NCI-H1694 (cell line): Measurements from ENCODE around the gene SMAD9.

Source experiments
- DNase-seq: peaks from one replicate; lab custom pipeline; 2025; lab: John Stamatoyannopoulos, UW

SMAD9 gene

DNA sequence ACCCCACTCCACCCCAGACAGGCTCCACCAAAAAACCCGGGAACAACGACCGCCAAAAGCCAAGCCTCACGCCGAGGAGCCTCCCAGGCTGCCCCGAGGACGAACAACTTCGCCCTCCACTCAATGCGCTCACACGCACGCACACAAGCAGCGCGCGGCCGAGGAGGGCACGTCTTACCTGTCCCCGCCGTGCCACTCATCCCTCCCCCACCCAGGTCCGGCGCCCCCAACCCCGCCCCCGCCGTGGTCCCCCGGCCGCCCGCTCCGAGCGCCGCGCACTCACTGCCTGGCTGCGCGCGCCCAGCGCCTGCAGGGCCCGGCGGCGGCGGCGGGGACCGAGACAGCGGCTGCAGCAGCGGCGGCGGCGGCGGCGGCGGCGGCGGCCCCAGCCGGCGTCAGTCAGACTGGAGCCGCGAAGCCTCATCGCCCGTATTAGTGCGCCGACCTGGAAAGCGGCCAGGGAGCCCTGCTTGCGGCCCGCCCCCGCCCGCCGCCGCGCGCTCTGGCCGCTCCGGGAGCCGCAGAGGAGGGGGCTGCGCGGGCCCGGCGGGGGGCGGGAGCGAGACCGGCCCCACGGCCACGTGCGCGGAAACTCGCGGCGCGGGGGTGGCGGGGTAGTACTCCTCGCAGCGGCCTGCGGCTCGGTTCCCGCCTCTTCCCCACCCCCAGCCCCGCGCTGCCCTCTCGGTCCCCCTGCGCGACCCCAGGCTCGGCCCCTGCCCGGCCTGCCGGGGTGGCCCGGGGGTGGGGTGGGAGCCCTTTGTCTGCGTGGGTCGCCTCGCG, at the start of gene SMAD9:
TSS of gene SMAD9 (minus strand) at position 406 of the 783 bp plus-strand sequence. CDS start 40,549 bp downstream, outside the sequence.
- DNase-seq: peak; percentile 37

DNA sequence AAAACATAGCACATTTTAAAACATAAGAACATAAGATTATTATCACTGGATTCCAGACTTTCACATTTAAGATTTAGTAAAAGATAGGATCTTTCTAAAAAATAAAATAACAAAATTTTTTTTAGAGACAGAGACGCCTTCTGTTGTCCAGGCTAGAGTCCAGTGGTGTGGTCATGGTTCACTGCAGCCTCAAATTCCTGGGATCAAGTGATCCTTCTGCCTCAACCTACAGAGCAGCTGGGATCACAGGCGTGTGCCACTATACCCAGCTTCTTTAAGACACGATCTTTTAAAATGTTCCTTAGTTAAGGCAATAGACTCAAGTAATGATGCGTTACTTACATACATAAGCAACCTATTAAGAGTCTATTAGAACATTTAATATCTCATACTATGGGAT, 46.4 kb upstream of the SMAD9 start:
- no peak for DNase-seq

DNA sequence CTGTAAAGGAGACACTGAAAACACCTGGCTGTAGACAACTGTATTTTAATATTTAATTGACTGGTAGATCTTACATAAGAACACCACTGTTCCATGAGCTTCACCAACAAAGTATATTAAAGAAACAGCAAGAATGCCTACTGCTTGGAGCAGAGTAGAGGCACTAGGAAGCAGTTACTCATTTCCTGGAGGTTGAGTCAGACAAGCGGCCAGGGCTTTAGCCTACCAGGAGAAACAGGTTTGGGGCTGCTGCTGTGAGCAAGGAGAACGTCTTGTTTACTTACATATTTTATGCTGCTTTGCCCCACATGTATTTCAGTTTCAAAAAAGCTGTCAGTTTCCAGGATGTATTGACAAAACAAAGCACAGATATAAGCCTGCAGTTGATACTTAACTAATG, 45.7 kb upstream of the SMAD9 start:
- no peak for DNase-seq

DNA sequence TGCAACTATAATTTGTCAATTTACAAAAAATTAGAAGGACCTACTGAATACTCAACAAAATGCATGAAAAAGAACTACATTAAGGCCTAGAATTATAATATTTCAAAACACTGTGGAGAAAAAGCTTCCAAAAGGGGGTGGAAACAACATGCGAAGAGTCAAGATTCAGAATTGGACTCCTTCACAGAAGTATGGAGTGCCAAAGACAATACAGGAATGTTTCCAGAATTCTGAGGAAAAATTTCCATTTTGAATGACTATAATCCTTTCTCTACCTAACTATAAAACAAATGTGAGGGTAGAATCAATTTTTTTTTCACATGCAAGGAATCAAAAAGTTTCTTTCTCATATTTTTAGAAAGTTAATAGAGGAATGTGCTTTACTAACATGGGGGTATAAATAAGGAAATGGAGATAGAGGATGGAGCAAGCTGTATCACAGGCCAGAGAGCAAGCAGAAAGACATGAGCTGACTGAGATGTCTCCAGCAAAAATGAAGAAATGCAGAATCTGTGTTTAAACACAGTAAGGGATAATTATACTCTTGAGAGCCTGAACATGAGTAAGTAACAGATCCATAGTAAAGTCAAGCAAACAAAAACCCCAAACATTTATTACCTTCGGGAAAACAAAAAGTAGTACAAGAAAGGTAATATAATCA, 39.5 kb upstream of the SMAD9 start:
- no peak for DNase-seq

DNA sequence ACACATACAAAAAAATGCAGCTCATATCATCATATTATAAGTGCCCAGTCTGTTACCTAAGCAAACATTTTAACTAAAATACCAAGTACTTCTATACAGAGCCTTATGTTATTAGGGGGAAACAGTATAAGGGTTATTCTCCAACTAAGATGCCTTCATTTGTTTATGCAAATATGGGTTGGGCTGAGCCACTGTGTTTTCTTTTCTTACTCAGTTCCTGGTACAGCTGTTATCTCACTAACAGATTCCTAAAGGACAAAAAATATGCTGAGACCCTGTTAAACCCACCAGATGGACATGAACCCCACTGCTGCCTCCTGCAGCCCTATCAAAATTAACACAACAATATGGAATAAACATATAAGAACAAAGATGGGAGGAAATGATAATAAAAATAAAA, 34.5 kb upstream of the SMAD9 start:
- no peak for DNase-seq

DNA sequence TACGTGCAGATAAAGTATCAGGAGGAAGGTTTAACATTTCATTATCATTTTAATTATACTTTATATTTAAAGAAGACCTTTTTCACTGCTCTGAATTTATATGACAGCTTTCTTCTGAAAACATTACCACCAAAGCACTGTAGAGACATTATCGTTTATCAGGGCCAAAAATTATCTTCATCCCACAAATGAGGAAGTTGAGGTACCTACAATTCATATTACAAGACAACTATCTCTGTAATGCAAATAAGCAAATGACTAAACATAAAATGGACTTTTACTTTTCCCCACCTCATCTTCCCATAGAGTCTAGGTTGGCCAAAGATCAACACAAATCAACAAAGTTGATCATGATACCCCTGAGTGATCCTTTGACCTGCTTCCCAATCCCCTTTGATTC, 30.9 kb upstream of the SMAD9 start:
- no peak for DNase-seq

DNA sequence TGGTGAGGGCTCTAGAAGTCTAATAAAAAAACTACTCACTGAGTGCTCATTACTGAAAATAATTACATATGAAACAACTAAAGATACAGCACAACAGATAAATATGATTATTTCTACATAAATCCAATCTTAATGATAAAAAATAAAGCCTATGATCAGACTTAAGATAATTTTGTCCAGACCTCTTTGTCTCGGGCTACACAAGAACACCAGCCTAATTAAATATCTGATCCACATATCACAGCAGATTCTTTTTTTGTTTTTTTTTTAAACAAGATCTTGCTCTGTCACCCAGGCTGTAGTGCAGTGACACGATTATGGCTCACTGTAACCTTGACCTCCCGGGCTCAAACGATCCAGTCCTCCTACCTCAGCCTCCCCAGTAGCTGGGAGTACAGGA, 30.3 kb upstream of the SMAD9 start:
- DNase-seq: no peak

DNA sequence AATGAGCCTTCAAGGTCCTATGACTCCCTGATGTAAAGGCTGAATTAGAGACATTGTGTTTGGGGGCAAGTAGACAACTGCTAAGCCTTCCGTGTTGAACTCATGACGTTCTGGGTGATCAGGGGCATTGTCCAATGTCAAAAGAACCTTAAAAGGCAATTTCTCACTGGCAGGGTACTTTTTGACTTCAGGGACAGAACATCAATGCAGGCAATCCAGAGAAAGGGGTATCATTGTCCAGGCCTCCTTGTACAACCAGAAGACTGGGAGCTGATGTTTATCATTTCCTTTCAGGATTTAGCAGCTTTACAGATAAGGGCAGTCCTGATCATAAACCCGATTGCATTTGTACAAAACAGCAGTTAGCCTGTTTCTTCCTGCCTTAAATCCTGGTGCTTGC, 25.0 kb upstream of the SMAD9 start:
- no peak for DNase-seq

DNA sequence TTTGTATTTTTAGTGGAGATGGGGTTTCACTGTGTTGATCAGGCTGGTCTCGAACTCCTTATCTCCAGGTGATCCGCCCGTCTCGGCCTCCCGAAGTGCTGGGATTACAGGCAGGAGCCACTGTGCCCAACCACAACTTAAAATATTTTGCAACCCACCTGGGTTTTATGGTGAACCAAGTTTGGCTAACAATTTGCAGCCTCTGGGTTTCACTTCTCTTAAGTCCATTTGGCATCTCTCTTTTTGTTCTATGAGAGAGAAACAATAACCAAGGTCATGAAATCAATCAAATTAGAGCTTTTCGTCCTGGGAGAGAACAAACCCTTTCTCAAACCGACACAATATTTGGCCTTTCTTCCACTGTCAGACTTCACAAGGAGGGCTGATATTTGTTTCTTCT, 5.6 kb upstream of the SMAD9 start:
- no peak for DNase-seq

DNA sequence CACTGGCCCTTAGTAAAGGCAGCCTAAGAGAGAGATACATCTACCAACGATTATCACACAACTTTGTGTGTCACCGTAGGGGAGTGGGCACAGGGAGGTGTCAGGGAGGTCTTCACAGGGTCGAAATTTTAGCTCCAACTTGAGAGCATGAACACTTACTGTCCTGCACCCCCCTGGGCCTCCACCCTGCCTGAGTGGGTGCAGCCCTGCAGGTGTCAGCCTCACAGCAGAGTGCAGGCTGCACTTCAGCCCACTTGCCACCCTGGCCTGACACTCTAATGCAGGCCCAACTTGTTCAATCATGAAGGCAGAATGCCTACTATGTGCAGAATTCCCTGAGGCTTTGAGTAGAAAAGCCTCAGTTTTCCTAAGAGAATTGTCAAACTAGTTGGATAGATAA, 4.0 kb upstream of the SMAD9 start:
- no peak for DNase-seq

DNA sequence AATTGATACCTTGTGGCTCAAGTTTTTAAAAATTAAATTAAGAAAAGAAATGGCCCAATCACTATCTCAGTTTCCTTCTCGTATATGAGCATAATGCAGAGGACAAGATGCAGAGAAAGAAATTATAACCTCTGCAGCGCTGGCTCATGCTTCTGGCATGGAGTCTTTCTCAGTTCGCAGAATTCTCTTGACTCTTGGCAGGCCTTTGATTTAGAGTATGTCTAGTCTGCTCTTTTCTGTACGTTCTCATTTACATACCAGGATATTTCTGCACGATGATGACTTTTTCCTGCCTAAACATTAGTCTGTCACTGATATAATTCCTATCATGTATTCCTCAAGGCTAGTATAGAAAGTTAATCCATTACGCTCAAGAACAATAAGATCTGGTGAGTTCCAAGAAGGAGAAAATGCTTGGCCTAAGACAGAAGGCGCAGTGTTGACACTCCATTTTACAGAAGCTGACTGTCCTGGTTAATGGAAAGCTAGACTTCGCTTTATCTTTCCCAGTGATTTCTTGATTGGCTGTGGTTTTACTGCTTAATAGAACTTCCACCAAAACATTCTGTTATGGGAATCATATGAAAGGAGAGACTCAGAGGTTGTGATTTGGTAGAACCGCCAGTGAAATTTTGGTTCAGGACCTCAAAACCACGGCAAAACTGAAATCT, 1.7 kb upstream of the SMAD9 start:
- DNase-seq: no peak

DNA sequence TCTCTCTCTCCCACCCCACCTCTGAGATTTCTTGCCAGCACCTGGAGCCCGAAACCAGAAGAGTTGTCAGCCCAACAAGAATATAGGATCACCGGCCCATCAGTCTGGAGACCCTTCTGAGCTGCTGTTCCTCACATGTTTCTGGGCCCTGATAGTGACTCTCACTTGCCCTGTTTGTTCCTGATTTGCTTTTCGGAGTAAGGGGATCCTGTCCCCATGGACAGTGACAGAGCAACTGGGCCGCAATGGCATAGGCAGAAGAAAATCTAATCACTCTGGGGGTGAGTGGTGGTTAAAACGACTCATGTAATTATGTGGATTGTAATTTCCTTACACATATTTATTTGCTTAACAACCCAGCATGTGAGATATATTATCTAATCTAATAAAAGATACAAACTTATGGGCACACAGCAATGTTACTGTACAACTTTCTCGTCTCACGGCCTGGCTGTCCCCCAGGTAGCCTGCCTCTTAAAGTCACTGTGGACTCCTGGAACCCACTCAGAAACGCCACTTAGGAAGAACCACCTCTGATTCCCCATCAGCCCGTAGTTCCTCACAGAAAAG, 663 bp upstream of the SMAD9 start:
- DNase-seq: no peak

DNA sequence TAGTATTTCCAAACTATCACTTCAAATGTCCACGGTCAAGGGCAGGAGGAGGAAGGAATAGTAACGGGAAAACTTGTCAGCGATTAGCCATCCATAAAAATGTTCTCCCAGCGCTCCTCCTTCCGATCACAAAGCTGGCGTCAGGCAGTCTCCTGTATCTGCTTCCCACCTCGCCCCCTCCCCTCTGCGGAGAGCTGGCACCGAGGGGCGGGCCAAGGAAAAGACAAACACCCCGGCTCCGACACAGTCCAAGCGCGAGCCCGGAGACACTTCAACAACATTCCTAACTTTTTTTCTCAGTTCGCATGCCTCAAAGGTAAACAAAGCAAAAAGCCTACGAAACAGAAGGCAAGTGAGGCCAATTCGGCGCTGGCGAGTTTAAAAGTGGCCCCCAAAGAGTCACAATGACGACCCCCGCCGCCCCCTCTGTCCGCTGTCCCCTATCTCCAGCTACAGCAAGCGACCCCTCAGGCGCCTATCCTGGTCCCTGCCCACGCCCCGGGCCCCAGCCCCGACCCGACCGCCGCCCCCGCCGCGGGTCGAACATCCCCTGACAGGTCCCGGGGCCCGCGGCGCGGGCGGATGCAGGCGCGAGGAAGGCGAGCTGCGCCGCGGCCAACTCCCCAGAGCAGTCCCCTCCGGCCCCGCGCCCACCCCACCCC, 736 bp downstream of the SMAD9 start:
- DNase-seq: peak; percentile 54

DNA sequence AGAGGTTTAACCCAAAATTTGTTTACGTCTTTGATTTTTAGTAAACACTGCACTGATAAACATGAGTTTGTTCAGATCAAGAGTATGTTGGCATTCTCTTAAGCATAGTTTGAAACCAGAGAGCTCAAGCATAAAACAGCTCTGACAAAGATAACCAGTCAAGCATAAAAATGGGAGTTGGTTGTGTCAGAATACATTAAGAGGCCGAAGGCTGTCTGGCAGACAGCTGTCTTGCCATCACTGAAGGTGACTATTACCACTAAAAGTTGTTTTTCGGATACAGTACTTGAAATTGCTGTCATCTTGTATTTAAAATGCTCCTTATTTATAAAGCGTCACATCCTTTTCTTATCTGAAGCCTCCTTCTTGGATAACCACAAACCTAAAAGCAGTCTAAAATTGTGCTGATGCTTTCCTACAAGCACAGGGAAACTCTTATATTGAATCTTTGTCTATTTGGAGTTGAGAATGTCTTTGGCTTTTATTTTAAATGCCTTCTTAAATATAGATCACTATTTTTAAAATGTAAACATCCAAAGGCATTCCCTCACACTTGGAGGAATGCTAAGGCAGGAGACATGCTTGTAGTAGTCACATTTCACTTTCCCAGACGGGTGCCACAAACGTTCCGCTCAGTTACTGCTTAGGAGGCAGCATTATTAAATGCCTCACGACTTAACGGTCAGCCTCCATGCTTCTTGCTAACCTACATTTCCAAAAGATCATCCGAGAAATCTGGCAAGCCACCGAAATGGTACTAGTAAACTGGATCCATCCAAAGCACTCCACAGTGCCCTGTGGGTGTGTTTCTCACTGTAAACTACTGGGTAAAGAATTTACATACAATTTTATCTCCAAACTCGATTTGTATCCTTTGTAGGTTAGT, 1.5 kb downstream of the SMAD9 start:
- DNase-seq: peak; percentile 2

DNA sequence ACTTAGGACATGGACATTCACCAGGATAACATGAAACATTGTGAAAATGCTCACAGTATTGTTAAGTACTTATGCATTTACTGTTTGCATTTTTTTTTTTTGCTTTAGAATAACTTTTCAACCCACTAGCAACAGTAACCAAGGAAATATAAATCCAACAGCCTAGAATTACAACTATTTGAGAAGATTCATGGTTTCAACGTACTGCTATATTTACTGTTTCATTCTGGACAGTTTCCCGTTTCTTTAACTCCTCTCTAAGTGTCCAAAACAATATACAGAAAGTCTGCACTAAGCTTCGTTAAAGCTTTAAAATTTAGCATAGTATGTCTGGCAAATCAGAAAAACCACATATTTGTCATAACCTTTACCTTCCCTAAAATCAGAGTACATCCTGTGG, 2.7 kb downstream of the SMAD9 start:
- no peak for DNase-seq

DNA sequence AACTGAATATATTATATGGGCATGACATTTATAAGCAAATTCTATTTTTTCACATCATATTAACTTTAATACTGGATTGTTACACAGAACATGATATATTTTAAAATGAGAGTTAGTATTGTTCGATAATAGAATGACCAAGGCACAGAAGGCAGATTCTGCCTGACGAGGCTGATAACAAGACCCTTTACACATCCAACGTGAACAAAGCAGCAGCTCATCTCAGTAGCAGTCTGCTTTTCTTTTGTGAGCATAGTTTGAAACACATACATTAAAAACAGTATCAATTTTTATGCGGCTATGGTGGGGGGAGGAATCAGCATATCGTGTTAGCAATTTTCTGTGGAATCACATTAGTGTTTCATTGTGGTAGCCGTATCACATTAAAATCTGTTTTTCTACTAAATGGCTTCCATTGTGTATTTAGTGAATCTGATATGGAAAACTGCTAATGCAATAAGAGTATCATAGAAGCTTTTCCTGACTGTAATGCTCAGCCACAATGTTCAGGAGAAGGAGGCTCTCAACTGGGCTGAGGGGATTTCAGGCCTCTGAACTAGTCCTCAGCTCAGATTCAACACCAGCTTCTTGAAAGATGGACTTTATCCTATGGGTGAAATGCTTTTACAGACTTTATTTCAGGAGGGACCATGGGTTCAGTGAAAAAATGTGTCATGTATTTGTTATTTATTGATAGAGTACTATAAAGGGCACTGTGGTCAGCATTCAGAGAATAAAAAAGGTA, 4.0 kb downstream of the SMAD9 start:
- no peak for DNase-seq

DNA sequence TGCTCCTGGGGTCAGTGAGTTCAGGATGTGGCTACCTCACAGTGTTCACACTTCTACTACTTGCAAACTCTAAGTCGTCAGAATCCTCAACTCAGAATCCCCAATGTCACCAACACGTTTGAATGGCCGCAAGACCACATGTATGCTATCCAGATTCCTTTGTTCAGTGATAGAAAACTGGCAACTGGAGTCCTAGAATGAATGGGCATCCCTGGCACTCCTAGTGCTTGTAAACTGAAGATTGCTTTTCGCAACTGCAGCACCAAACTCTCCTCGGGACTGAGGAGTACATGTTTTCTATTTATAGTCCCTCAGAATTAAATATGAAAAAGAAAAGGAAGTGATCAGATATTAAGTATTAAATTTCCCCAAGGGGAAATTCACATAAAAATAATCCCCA, 4.9 kb downstream of the SMAD9 start:
- no peak for DNase-seq

DNA sequence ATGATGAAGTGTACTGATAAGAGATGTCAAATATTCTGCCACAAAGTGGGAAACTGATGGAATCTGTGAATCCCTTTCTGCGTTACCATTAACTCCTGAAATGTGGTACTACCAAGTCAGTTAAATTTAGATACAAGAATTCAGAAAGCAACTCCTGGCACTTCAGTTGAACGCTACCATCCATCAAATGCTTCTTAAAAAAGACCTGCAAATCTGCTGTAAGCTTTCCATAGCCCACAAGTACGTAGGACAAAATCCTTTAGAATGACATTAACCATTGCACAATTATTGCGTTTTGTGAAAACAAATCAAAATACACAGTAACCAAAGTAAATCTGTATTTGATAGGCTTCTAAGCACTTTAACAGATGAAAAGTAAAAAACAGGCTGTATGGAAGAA, 5.4 kb downstream of the SMAD9 start:
- no peak for DNase-seq

DNA sequence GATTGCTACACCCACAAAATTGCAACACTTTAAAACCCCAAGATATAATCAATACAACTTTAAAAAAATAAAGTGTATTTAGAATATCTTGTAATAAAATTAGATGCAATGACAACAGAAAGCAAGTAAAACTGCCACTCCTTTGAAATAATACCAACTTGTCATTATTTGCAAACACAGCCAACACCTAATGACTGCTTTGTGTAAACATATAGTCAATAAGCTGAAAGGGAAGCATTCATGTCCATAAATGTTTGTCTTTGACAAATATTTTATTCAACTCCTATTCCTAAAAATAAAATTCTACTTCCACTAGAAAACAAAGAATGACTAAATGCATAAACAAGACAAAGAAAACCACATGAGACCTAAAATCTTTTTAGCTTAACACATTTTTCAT, 6.6 kb downstream of the SMAD9 start:
- no peak for DNase-seq

DNA sequence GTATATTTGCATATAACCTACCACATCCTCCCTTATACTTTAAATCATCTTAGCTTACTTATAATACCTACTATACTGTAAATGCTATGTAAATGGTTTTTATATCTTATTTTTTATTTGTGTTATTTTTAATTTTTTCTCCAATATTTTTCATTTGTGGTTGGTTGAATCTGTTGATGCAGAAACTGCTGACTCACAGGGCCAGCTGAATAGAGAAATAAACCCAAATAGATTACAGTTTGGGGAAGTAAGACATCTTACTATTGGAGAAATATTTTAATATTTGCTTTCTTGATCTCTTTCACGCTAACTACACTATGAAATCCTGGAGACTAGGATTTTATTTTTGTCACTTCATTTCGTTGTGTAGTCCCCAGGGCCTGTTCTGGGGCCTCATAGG, 7.1 kb downstream of the SMAD9 start:
- no peak for DNase-seq

DNA sequence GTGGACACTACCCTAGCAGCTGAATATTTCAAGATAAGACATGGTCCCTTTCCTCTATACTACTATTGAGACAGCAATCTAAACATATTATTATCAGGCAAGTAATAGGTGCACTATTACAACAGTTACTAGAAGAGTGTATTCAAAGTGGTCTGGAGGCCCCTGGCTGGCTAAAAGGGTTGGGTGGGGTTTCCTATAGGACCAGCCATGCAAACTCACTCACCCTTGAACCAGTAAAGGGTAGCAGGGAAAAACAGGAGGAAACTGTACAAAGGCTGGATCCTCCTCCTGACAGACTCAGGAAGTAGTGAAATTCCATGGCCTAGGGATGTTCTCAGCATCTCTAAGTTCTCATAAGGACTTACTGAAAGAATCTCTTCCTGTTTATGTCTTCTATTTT, 7.7 kb downstream of the SMAD9 start:
- no peak for DNase-seq
